WI38 (cell line): ENCODE measurements around the gene SCAPER.

Experiments used
- H3K4me3 ChIP-seq: 2 replicates; pipeline ENCODE4 v1.5.1; 2011; ENCODE audit warnings: low read depth, mild to moderate bottlenecking, control low read depth, low read length
- CTCF ChIP-seq: IDR thresholded peaks from 2 replicates; pipeline ENCODE4 v1.5.1; 2012; ENCODE audit warnings: low read depth, mild to moderate bottlenecking, control low read depth, low read length

The SCAPER gene

GRCh38 chr15:76566276-76566675 lies 338.9 kb downstream of the SCAPER start:
- TF ChIP-seq CTCF = no peak
- H3K4me3 ChIP-seq = no peak overlapping the region

- TF ChIP-seq CTCF = no peak
- H3K4me3 ChIP-seq = no peak overlapping the region
Observed at GRCh38 chr15:76565366-76565765, 339.8 kb downstream of the SCAPER start.

- TF ChIP-seq CTCF = no peak
- no peak overlapping the region for H3K4me3 ChIP-seq
Observed at GRCh38 chr15:76555247-76555646, 349.9 kb downstream of the SCAPER start.

GRCh38 chr15:76553564-76553963 lies 351.6 kb downstream of the SCAPER start:
- TF ChIP-seq CTCF = no peak
- H3K4me3 ChIP-seq = no peak overlapping the region

GRCh38 chr15:76553102-76553501 lies 352.0 kb downstream of the SCAPER start:
- no peak for TF ChIP-seq CTCF
- no peak overlapping the region for H3K4me3 ChIP-seq

- H3K4me3 ChIP-seq = no peak overlapping the region
- no peak for TF ChIP-seq CTCF
Observed at GRCh38 chr15:76546805-76547204, 358.3 kb downstream of the SCAPER start.

- no peak for TF ChIP-seq CTCF
- H3K4me3 ChIP-seq = no peak overlapping the region
Observed at GRCh38 chr15:76533995-76534394, 371.1 kb downstream of the SCAPER start.
